Measurements from ENCODE around the gene C11orf98. TPM values are rescaled to one million over a fixed set of nuclear protein-coding genes. Genes with fewer than 3 reads are reported as not detected.
A peak's percentile ranks its signal among the peaks of the same experiment; 100 is the strongest.

C11orf98 gene
- polyA plus RNA-seq, 1 donor (not counting 4 experiments of a cell fraction or from before 2014, with no cell fraction given): 81.5 TPM

DNA sequence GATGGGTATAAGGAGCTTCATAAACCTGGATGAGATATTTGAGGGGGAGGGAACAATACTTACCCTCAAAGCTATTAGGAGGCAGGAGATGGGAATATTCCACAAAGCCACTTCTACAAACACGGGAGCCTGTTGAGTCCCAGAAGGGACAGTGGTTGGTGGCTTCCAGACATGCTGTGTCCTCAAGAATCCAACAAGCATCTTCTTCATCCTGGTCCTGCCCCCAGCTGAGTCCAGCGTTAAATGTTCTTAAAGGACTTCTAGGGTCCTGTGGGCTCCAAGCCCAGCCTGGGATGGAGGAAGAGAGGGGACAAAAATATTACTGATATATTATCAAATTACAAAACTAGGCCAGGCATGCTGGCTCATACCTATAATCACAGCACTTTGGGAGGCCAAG is 2.5 kb upstream of the C11orf98 start:
- no peak overlapping the region for H3K27ac ChIP-seq (ENCODE audit: control insufficient read depth, insufficient read depth, low read length)
- no peak for FAIRE-seq

DNA sequence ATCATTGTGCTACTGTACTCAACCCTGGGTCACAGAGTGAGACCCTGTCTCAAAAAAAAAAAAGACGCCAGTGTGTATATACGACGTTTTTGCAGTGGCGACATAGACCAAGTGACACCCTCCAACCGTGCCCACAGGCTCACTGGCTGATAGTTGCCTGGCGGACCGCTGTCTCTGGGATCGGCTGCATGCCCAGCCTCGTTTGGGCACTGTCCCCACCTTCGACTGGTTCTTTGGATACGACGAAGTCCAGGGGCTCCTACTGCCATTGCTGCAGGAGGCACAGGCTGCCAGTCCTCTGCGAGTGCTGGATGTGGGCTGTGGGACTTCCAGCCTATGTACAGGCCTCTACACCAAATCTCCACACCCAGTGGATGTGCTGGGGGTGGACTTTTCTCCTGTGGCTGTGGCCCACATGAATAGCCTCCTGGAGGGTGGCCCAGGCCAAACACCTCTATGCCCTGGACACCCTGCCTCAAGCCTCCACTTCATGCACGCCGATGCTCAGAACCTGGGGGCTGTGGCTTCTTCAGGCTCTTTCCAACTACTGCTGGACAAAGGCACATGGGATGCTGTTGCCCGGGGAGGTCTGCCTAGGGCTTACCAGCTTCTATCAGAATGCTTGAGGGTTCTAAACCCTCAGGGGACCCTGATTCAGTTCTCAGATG is 1.4 kb upstream of the C11orf98 start:
- H3K4me1 ChIP-seq (ENCODE audit: control insufficient read depth, extremely low read depth, insufficient read depth, low read length): peaks cover 25% of the 10 kb centered on the region
- dilution Hi-C loops (cut with MboI; ENCODE audit: extremely low pct_ligation_motif_present, low sequenced_read_pairs): no loop called here

More for the DNA sequence above, 2.5 kb upstream of the C11orf98 start:
- H3K4me3 ChIP-seq (ENCODE audit: control insufficient read depth in 2 of 3, extremely low read depth in 1 of 3, insufficient read depth in 2 of 3, low read depth in 1 of 3, low read length in 3 of 3): no peak overlapping the region
- H3K27me3 ChIP-seq (ENCODE audit: control insufficient read depth, extremely low read depth, insufficient read depth, low read length): no peaks in the 10 kb centered on the region
- peaks cover 25% of the 10 kb centered on the region for H3K4me1 ChIP-seq (ENCODE audit: control insufficient read depth, extremely low read depth, insufficient read depth, low read length)
- no peak for DNase-seq (ENCODE audit: low read depth, low spot score)
- no peaks in the 10 kb centered on the region for H3K9me1 ChIP-seq (ENCODE audit: control insufficient read depth, extremely low read depth, insufficient read depth, low read length)
- H3K9me3 ChIP-seq (ENCODE audit: control insufficient read depth, low read depth, low read length): no peaks in the 10 kb centered on the region
- no peak for TF ChIP-seq EZH2 (IDR thresholded peaks at IDR 0.05; ENCODE audit: low read length)
- peaks cover 4% of the 10 kb centered on the region for H4K20me1 ChIP-seq (ENCODE audit: control insufficient read depth, extremely low read depth, insufficient read depth, low read length)
- peaks cover 57% of the 10 kb centered on the region for H3K79me2 ChIP-seq (ENCODE audit: control insufficient read depth, insufficient read depth, low read length)
- peak overlapping the region; percentile 95 for H3K4me2 ChIP-seq (ENCODE audit: control insufficient read depth, extremely low read depth, insufficient read depth, low read depth, low read length)
- no peak overlapping the region for H2AFZ ChIP-seq (ENCODE audit: control insufficient read depth, low read length)
- H3K9ac ChIP-seq (ENCODE audit: control insufficient read depth, extremely low read depth, insufficient read depth, low read length): no peak overlapping the region
- dilution Hi-C loops (cut with MboI; ENCODE audit: extremely low pct_ligation_motif_present, low sequenced_read_pairs): no loop called here
- peaks cover 20 to 37% of the 10 kb centered on the region in 2 experiments for H3K36me3 ChIP-seq (ENCODE audit: control insufficient read depth in 2 of 2, extremely low read depth in 1 of 2, insufficient read depth in 2 of 2, low read length in 2 of 2)

More for the DNA sequence above, 1.4 kb upstream of the C11orf98 start:
- FAIRE-seq: no peak
- no peak for TF ChIP-seq EZH2 (IDR thresholded peaks at IDR 0.05; ENCODE audit: low read length)
- TF ChIP-seq, protein P1, sequence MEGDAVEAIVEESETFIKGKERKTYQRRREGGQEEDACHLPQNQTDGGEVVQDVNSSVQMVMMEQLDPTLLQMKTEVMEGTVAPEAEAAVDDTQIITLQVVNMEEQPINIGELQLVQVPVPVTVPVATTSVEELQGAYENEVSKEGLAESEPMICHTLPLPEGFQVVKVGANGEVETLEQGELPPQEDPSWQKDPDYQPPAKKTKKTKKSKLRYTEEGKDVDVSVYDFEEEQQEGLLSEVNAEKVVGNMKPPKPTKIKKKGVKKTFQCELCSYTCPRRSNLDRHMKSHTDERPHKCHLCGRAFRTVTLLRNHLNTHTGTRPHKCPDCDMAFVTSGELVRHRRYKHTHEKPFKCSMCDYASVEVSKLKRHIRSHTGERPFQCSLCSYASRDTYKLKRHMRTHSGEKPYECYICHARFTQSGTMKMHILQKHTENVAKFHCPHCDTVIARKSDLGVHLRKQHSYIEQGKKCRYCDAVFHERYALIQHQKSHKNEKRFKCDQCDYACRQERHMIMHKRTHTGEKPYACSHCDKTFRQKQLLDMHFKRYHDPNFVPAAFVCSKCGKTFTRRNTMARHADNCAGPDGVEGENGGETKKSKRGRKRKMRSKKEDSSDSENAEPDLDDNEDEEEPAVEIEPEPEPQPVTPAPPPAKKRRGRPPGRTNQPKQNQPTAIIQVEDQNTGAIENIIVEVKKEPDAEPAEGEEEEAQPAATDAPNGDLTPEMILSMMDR (optimal IDR thresholded peaks at IDR 0.05 in 1 of 3, IDR thresholded peaks at IDR 0.05 in 1 of 3, conservative IDR thresholded peaks at IDR 0.05 in 1 of 3; ENCODE audit: extremely low read depth in 1 of 3, insufficient read depth in 2 of 3, low read length in 3 of 3): no peak
- no peak for DNase-seq (ENCODE audit: low read depth, low spot score)
- Histone ChIP-seq H3K9me1 (ENCODE audit: control insufficient read depth, extremely low read depth, insufficient read depth, low read length) (no peaks in the 10 kb centered on the region), H2AFZ (ENCODE audit: control insufficient read depth, low read length) (no peak overlapping the region), H3K27ac (ENCODE audit: control insufficient read depth, insufficient read depth, low read length) (peak overlapping the region; percentile 86), H3K9me3 (ENCODE audit: control insufficient read depth, low read depth, low read length) (no peaks in the 10 kb centered on the region), H3K4me3 (ENCODE audit: control insufficient read depth in 2 of 3, extremely low read depth in 1 of 3, insufficient read depth in 2 of 3, low read depth in 1 of 3, low read length in 3 of 3) (peak overlapping the region; percentile 93 to 97 (median 95)), H3K79me2 (ENCODE audit: control insufficient read depth, insufficient read depth, low read length) (peaks cover 48% of the 10 kb centered on the region), H3K36me3 (ENCODE audit: control insufficient read depth in 2 of 2, extremely low read depth in 1 of 2, insufficient read depth in 2 of 2, low read length in 2 of 2) (peaks cover 23 to 37% of the 10 kb centered on the region in 2 experiments), H3K4me2 (ENCODE audit: control insufficient read depth, extremely low read depth, insufficient read depth, low read depth, low read length) (peak overlapping the region; percentile 95), H3K27me3 (ENCODE audit: control insufficient read depth, extremely low read depth, insufficient read depth, low read length) (no peaks in the 10 kb centered on the region), H3K9ac (ENCODE audit: control insufficient read depth, extremely low read depth, insufficient read depth, low read length) (peak overlapping the region; percentile 95), H4K20me1 (ENCODE audit: control insufficient read depth, extremely low read depth, insufficient read depth, low read length) (peaks cover 4% of the 10 kb centered on the region)

Data from keratinocyte (primary cell).